SU-DHL-6 (cell line): ENCODE data around the gene ZNF416.

Experiments
- CTCF ChIP-seq: fragments of 200-600 bp; sonication (generic); IDR thresholded peaks from one replicate; pipeline ENCODE4 v1.5.1; 2017; ENCODE audit warnings: antibody characterized with exemption, mild to moderate bottlenecking, low read length, moderate library complexity; ENCODE audit not compliant: insufficient read depth, poor library complexity, severe bottlenecking
- EZH2phosphoT487 ChIP-seq: fragments of 200-600 bp; sonication (generic), shearing (Covaris generic); conservative IDR thresholded peaks from 2 replicates; pipeline ENCODE4 v1.6.1; 2018; ENCODE audit warnings: mild to moderate bottlenecking, antibody characterized with exemption, low read length, moderate library complexity, mixed read lengths

- TF ChIP-seq EZH2phosphoT487 (no peak), CTCF (no peak)
These were observed 35.4 kb upstream of the ZNF416 start, which contains the start of gene ZNF134 for GRCh38 chr19:57613941-57614743.
